ENCODE results near the gene ACTR3C.

GRCh38 chr7:150371996-150372270 is 48.6 kb upstream of the ACTR3C start:
- TF ChIP-seq ASH2L (IDR thresholded peaks at IDR 0.05; ENCODE audit: insufficient read length, low read depth, low read length) (no peak), EP300 (IDR thresholded peaks at IDR 0.05; ENCODE audit: low read depth in 2 of 2, low read length in 2 of 2) (no peak), EP300 (CRISPR knock-in tag; IDR thresholded peaks at IDR 0.05; ENCODE audit: borderline replicate concordance) (no peak), ZNF350 (CRISPR knock-in tag; IDR thresholded peaks at IDR 0.05; ENCODE audit: borderline replicate concordance, low read depth) (no peak)

Measured in HepG2 (cell line).